ENCODE results near the gene GNE.

DNA sequence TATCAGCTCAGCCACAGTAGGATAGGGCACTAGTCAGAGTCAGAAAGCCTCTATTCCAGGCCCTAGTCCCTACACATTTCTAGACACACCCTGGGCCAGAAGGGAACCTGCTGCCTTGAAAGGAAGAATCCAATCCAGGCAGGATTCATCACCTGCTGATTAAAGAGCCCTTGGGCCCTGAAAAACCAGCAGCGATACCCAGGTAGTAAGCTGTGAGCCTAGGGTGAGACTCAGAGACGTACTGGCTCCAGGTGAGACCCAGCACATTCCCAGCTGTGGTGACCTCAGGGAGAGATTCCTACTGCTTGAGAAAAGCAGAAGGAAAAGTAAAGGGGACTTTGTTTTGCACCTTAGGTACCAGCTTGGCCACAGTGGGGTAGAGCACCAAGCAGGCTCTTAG lies 84.4 kb downstream of the GNE start:
- no peak for TF ChIP-seq CTCF (tag by site-specific recombination; IDR thresholded peaks at IDR 0.05)
- no peak for TF ChIP-seq ZNF639 (tag by site-specific recombination; IDR thresholded peaks at IDR 0.05)
- no peak for TF ChIP-seq ZNF624 (tag by site-specific recombination; IDR thresholded peaks at IDR 0.05)
- no peak for TF ChIP-seq SALL2 (tag by site-specific recombination; IDR thresholded peaks at IDR 0.05; ENCODE audit: borderline replicate concordance)
- no peak for TF ChIP-seq ZNF670 (tag by site-specific recombination; IDR thresholded peaks at IDR 0.05; ENCODE audit: low read depth)
- TF ChIP-seq, protein P1, sequence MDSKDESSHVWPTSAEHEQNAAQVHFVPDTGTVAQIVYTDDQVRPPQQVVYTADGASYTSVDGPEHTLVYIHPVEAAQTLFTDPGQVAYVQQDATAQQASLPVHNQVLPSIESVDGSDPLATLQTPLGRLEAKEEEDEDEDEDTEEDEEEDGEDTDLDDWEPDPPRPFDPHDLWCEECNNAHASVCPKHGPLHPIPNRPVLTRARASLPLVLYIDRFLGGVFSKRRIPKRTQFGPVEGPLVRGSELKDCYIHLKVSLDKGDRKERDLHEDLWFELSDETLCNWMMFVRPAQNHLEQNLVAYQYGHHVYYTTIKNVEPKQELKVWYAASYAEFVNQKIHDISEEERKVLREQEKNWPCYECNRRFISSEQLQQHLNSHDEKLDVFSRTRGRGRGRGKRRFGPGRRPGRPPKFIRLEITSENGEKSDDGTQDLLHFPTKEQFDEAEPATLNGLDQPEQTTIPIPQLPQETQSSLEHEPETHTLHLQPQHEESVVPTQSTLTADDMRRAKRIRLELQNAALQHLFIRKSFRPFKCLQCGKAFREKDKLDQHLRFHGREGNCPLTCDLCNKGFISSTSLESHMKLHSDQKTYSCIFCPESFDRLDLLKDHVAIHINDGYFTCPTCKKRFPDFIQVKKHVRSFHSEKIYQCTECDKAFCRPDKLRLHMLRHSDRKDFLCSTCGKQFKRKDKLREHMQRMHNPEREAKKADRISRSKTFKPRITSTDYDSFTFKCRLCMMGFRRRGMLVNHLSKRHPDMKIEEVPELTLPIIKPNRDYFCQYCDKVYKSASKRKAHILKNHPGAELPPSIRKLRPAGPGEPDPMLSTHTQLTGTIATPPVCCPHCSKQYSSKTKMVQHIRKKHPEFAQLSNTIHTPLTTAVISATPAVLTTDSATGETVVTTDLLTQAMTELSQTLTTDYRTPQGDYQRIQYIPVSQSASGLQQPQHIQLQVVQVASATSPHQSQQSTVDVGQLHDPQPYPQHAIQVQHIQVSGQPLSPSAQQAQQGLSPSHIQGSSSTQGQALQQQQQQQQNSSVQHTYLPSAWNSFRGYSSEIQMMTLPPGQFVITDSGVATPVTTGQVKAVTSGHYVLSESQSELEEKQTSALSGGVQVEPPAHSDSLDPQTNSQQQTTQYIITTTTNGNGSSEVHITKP (tag by site-specific recombination; IDR thresholded peaks at IDR 0.05): no peak
- TF ChIP-seq ZNF221 (tag by site-specific recombination; IDR thresholded peaks at IDR 0.05; ENCODE audit: borderline replicate concordance): no peak
- TF ChIP-seq, protein P2, sequence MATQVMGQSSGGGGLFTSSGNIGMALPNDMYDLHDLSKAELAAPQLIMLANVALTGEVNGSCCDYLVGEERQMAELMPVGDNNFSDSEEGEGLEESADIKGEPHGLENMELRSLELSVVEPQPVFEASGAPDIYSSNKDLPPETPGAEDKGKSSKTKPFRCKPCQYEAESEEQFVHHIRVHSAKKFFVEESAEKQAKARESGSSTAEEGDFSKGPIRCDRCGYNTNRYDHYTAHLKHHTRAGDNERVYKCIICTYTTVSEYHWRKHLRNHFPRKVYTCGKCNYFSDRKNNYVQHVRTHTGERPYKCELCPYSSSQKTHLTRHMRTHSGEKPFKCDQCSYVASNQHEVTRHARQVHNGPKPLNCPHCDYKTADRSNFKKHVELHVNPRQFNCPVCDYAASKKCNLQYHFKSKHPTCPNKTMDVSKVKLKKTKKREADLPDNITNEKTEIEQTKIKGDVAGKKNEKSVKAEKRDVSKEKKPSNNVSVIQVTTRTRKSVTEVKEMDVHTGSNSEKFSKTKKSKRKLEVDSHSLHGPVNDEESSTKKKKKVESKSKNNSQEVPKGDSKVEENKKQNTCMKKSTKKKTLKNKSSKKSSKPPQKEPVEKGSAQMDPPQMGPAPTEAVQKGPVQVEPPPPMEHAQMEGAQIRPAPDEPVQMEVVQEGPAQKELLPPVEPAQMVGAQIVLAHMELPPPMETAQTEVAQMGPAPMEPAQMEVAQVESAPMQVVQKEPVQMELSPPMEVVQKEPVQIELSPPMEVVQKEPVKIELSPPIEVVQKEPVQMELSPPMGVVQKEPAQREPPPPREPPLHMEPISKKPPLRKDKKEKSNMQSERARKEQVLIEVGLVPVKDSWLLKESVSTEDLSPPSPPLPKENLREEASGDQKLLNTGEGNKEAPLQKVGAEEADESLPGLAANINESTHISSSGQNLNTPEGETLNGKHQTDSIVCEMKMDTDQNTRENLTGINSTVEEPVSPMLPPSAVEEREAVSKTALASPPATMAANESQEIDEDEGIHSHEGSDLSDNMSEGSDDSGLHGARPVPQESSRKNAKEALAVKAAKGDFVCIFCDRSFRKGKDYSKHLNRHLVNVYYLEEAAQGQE (tag by site-specific recombination; IDR thresholded peaks at IDR 0.05): no peak
- no peak for TF ChIP-seq MZF1 (tag by site-specific recombination; IDR thresholded peaks at IDR 0.05; ENCODE audit: borderline replicate concordance)
- no peak for TF ChIP-seq ZNF416 (tag by site-specific recombination; IDR thresholded peaks at IDR 0.05)
- TF ChIP-seq, protein P3, sequence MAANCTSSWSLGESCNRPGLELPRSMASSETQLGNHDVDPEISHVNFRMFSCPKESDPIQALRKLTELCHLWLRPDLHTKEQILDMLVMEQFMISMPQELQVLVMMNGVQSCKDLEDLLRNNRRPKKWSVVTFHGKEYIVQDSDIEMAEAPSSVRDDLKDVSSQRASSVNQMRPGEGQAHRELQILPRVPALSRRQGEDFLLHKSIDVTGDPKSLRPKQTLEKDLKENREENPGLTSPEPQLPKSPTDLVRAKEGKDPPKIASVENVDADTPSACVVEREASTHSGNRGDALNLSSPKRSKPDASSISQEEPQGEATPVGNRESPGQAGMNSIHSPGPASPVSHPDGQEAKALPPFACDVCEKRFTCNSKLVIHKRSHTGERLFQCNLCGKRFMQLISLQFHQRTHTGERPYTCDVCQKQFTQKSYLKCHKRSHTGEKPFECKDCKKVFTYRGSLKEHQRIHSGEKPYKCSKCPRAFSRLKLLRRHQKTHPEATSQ (tag by site-specific recombination; IDR thresholded peaks at IDR 0.05): no peak
- no peak for TF ChIP-seq ZNF660 (tag by site-specific recombination; IDR thresholded peaks at IDR 0.05)
- no peak for TF ChIP-seq ZNF302 (tag by site-specific recombination; IDR thresholded peaks at IDR 0.05; ENCODE audit: low read depth)
- no peak for TF ChIP-seq ZNF174 (tag by site-specific recombination; IDR thresholded peaks at IDR 0.05)
